ENCODE measurements around the gene AGBL4. TPM values are rescaled to one million over a fixed set of nuclear protein-coding genes. Genes with fewer than 3 reads are reported as not detected.

AGBL4 gene
- polyA plus RNA-seq, 4 donors: 0.99 to 1.5 (median 1.0) TPM

- DNase-seq (ENCODE audit: low read depth in 4 of 4, low spot score in 2 of 4): no peak
Observed at GRCh38 chr1:48629867-48630266, 1393.9 kb downstream of the AGBL4 start.

- no peak for DNase-seq (ENCODE audit: low read depth in 4 of 4, low spot score in 2 of 4)
Observed at GRCh38 chr1:48627486-48627885, 1396.3 kb downstream of the AGBL4 start.

- DNase-seq (ENCODE audit: low read depth in 4 of 4, low spot score in 2 of 4): no peak
Observed at GRCh38 chr1:48619539-48619938, 1404.2 kb downstream of the AGBL4 start.

- DNase-seq (ENCODE audit: low read depth in 4 of 4, low spot score in 2 of 4): no peak
Observed at GRCh38 chr1:48617252-48617651, 1406.5 kb downstream of the AGBL4 start.

GRCh38 chr1:48616710-48617109 lies 1407.0 kb downstream of the AGBL4 start:
- no peak for DNase-seq (ENCODE audit: low read depth in 4 of 4, low spot score in 2 of 4)

GRCh38 chr1:48611841-48612240 lies 1411.9 kb downstream of the AGBL4 start:
- DNase-seq (ENCODE audit: low read depth in 4 of 4, low spot score in 2 of 4): no peak

GRCh38 chr1:48610628-48611542 lies 1412.9 kb downstream of the AGBL4 start:
- no peak for DNase-seq (ENCODE audit: low read depth in 4 of 4, low spot score in 2 of 4)

- no peak for DNase-seq (ENCODE audit: low read depth in 4 of 4, low spot score in 2 of 4)
Observed at GRCh38 chr1:48608882-48609281, 1414.9 kb downstream of the AGBL4 start.

- DNase-seq (ENCODE audit: low read depth in 4 of 4, low spot score in 2 of 4): no peak
Observed at GRCh38 chr1:48603222-48603621, 1420.5 kb downstream of the AGBL4 start.

GRCh38 chr1:48602349-48602748 lies 1421.4 kb downstream of the AGBL4 start:
- DNase-seq (ENCODE audit: low read depth in 4 of 4, low spot score in 2 of 4): no peak

GRCh38 chr1:48600182-48600581 lies 1423.6 kb downstream of the AGBL4 start:
- no peak for DNase-seq (ENCODE audit: low read depth in 4 of 4, low spot score in 2 of 4)

- no peak for DNase-seq (ENCODE audit: low read depth in 4 of 4, low spot score in 2 of 4)
Observed at GRCh38 chr1:48597663-48598062, 1426.1 kb downstream of the AGBL4 start.

- no peak for DNase-seq (ENCODE audit: low read depth in 4 of 4, low spot score in 2 of 4)
Observed at GRCh38 chr1:48596046-48596445, 1427.7 kb downstream of the AGBL4 start.

- no peak for DNase-seq (ENCODE audit: low read depth in 4 of 4, low spot score in 2 of 4)
Observed at GRCh38 chr1:48595613-48596012, 1428.1 kb downstream of the AGBL4 start.

GRCh38 chr1:48592330-48592729 lies 1431.4 kb downstream of the AGBL4 start:
- no peak for DNase-seq (ENCODE audit: low read depth in 4 of 4, low spot score in 2 of 4)

GRCh38 chr1:48591181-48591580 lies 1432.6 kb downstream of the AGBL4 start:
- DNase-seq (ENCODE audit: low read depth in 4 of 4, low spot score in 2 of 4): no peak

GRCh38 chr1:48588061-48588460 lies 1435.7 kb downstream of the AGBL4 start:
- DNase-seq (ENCODE audit: low read depth in 4 of 4, low spot score in 2 of 4): no peak

GRCh38 chr1:48582408-48582807 lies 1441.3 kb downstream of the AGBL4 start:
- no peak for DNase-seq (ENCODE audit: low read depth in 4 of 4, low spot score in 2 of 4)

- DNase-seq (ENCODE audit: low read depth in 4 of 4, low spot score in 2 of 4): peak in 2 of 4 donors; percentile 25 to 58
Observed at GRCh38 chr1:48581270-48581669, 1442.5 kb downstream of the AGBL4 start.

GRCh38 chr1:48576565-48576964 lies 1447.2 kb downstream of the AGBL4 start:
- DNase-seq (ENCODE audit: low read depth in 4 of 4, low spot score in 2 of 4): no peak

GRCh38 chr1:48572646-48573258 lies 1451.0 kb downstream of the AGBL4 start:
- DNase-seq (ENCODE audit: low read depth in 4 of 4, low spot score in 2 of 4): peak in 3 of 4 donors; percentile 36 to 59 (median 52)

GRCh38 chr1:48572134-48572533 lies 1451.6 kb downstream of the AGBL4 start:
- no peak for DNase-seq (ENCODE audit: low read depth in 4 of 4, low spot score in 2 of 4)

Measured in left renal cortex interstitium (tissue), 4 donors.